Inferior parietal cortex (tissue), 1 donor: ENCODE data around the gene NUTF2.
"Not testable (repeated sequence)": the region's sequence is repeated elsewhere in the genome, so short reads cannot be mapped to it uniquely, and the experiment has no call there.

ENCODE experiments used
- DNase-seq: peaks from one replicate; pipeline ENCODE4 v3.0.0-alpha.2; 2016; ENCODE audit errors: extremely low spot score

The NUTF2 gene

GRCh38 chr16:67846320-67847063, at the start of gene NUTF2:
TSS of gene NUTF2 (plus strand) at chr16:67846933. CDS start at chr16:67865131, 18,198 bp downstream.
- peak; percentile 93 for DNase-seq

GRCh38 chr16:67800338-67800926, 46.3 kb upstream of the NUTF2 start:
- no peak for DNase-seq

GRCh38 chr16:67801241-67801640, 45.5 kb upstream of the NUTF2 start:
- DNase-seq: no peak

GRCh38 chr16:67801883-67802282, 44.9 kb upstream of the NUTF2 start:
- no peak for DNase-seq

- DNase-seq: no peak
These were observed 42.8 kb upstream of the NUTF2 start for GRCh38 chr16:67803894-67804293.

- DNase-seq: no peak
These were observed 41.7 kb upstream of the NUTF2 start for GRCh38 chr16:67804853-67805542.

GRCh38 chr16:67805718-67806427, 40.9 kb upstream of the NUTF2 start:
- no peak for DNase-seq

GRCh38 chr16:67806428-67807147, 40.1 kb upstream of the NUTF2 start, which contains the start of the genes RANBP10 and TSNAXIP1:
TSS of gene RANBP10 (minus strand) at chr16:67806560. CDS start at chr16:67806536, 24 bp downstream.
TSS of gene TSNAXIP1 (plus strand) at chr16:67806889. CDS start at chr16:67807150, 261 bp downstream.
- peak; percentile 98 for DNase-seq

- DNase-seq: no peak
These were observed 39.5 kb upstream of the NUTF2 start for GRCh38 chr16:67807148-67807682.

- no peak for DNase-seq
These were observed 34.8 kb upstream of the NUTF2 start for GRCh38 chr16:67811899-67812298.

- DNase-seq: no peak
These were observed 32.2 kb upstream of the NUTF2 start for GRCh38 chr16:67814567-67814966.

GRCh38 chr16:67820608-67821259, 26.0 kb upstream of the NUTF2 start:
- DNase-seq: no peak

- DNase-seq: no peak
These were observed 24.2 kb upstream of the NUTF2 start for GRCh38 chr16:67822511-67822910.

- DNase-seq: no peak
These were observed 21.6 kb upstream of the NUTF2 start for GRCh38 chr16:67825119-67825518.

GRCh38 chr16:67825906-67826305, 20.8 kb upstream of the NUTF2 start:
- DNase-seq: no peak

- no peak for DNase-seq
These were observed 18.1 kb upstream of the NUTF2 start for GRCh38 chr16:67828651-67829050.

- no peak for DNase-seq
These were observed 13.7 kb upstream of the NUTF2 start for GRCh38 chr16:67833030-67833414.

- DNase-seq: peak; percentile 96
These were observed 13.1 kb upstream of the NUTF2 start for GRCh38 chr16:67833415-67834241.

GRCh38 chr16:67834242-67834614, 12.5 kb upstream of the NUTF2 start:
- DNase-seq: no peak

GRCh38 chr16:67837190-67837589, 9.5 kb upstream of the NUTF2 start:
- DNase-seq: not testable (repeated sequence)
